GM12878 (cell line): ENCODE results near the gene EHD2. TPM values are rescaled to one million over a fixed set of nuclear protein-coding genes. Genes with fewer than 3 reads are reported as not detected.

Experiments used
- ATAC-seq: fragments of 200-7000 bp; cut with Tn5 transposase; 3 replicates; pipeline ENCODE4 v1.9.1; 2020; ENCODE audit warnings: mild to moderate bottlenecking, moderate library complexity
- BruUV-seq: library from RNA; stranded (reverse); fragments of 400-500 nt; replicated peaks from 2 replicates; lab custom pipeline; 2021; lab: Mats Ljungman, UMichigan
- CTCF ChIA-PET: fragments of 300-600 bp; sonication (Branson Sonifier 250); formaldehyde crosslinking; extraction: SDS; loops from one replicate; lab custom pipeline; 2021; ENCODE audit warnings: inconsistent platforms; lab: Yijun Ruan, JAX
- POLR2A ChIA-PET: fragments of 350-600 bp; formaldehyde crosslinking; extraction: SDS; loops from one replicate; lab custom pipeline; 2021; ENCODE audit warnings: inconsistent platforms; lab: Charles Lee
- RAD21 ChIA-PET: fragments of 300-600 bp; sonication (Branson Sonifier 250); formaldehyde crosslinking; loops from one replicate; lab custom pipeline; 2023; ENCODE audit warnings: antibody characterized with exemption; ENCODE audit not compliant: unreplicated experiment; lab: Charles Lee
- SMC1A ChIA-PET: fragments of 300-600 bp; sonication (Branson Sonifier 250); formaldehyde crosslinking; loops from one replicate; lab custom pipeline; 2023; ENCODE audit not compliant: unreplicated experiment, uncharacterized antibody; lab: Charles Lee
- DNase-seq: peaks from one replicate; pipeline ENCODE4 v3.0.0-alpha.2; 2011; ENCODE audit warnings: low read depth, low spot score
- FAIRE-seq: peaks from 3 replicates; lab custom pipeline; 2011; peaks lifted over from hg19 to GRCh38; lab: Jason Lieb, UNC
- H2AFZ ChIP-seq: 2 replicates; pipeline ENCODE4 v1.6.0; 2011; ENCODE audit warnings: low read depth, low read length, control low read depth; ENCODE audit not compliant: control insufficient read depth
- H3K27ac ChIP-seq: 2 replicates; pipeline ENCODE4 v1.5.1; 2011; ENCODE audit warnings: control low read depth; ENCODE audit not compliant: control insufficient read depth, insufficient read depth
- H3K27me3 ChIP-seq, 2 experiments: replicated peaks in 1 of 2; 2 replicates each; pipeline versions ENCODE4 v1.6.0 to v1.6.1; 2011; ENCODE audit warnings: low read length in 1 of 2; ENCODE audit not compliant: control insufficient read depth in 2 of 2, insufficient read depth in 2 of 2
- H3K36me3 ChIP-seq, 2 experiments: 2 replicates each; pipeline ENCODE4 v1.5.1; 2011; ENCODE audit warnings: low read length in 1 of 2; ENCODE audit not compliant: control insufficient read depth in 2 of 2, insufficient read depth in 2 of 2
- H3K4me1 ChIP-seq: 2 replicates; pipeline ENCODE4 v1.6.1; 2011; ENCODE audit warnings: mild to moderate bottlenecking, low read length, moderate library complexity, mixed read lengths; ENCODE audit not compliant: control insufficient read depth, insufficient read depth
- H3K4me2 ChIP-seq: 2 replicates; pipeline ENCODE4 v1.6.0; 2011; ENCODE audit warnings: control low read depth; ENCODE audit not compliant: control insufficient read depth, insufficient read depth
- H3K4me3 ChIP-seq: fragments of 200-600 bp; sonication (generic); 2 replicates; pipeline ENCODE4 v1.5.1; 2016
- H3K79me2 ChIP-seq: 2 replicates; pipeline ENCODE4 v1.6.0; 2011; ENCODE audit warnings: low read length; ENCODE audit not compliant: control insufficient read depth, insufficient read depth
- H3K9ac ChIP-seq: 2 replicates; pipeline ENCODE4 v1.8.0; 2011; ENCODE audit warnings: low read length, control low read depth, mixed read lengths; ENCODE audit not compliant: control insufficient read depth, insufficient read depth
- H3K9me3 ChIP-seq: replicated peaks from 3 replicates; pipeline ENCODE4 v1.5.1; 2011; ENCODE audit warnings: mild to moderate bottlenecking, low read length; ENCODE audit not compliant: control insufficient read depth, insufficient read depth
- H4K20me1 ChIP-seq: 2 replicates; pipeline ENCODE4 v1.6.0; 2011; ENCODE audit not compliant: control insufficient read depth, insufficient read depth
- CREM ChIP-seq: IDR thresholded peaks from 2 replicates; pipeline ENCODE4 v1.6.1; 2014; ENCODE audit warnings: antibody characterized with exemption, low read depth
- RAD51 ChIP-seq: fragments of 450-650 bp; IDR thresholded peaks from 2 replicates; pipeline ENCODE4 v1.6.1; 2016; ENCODE audit warnings: moderate library complexity, mild to moderate bottlenecking, inconsistent platforms
- SREBF1 ChIP-seq: IDR thresholded peaks from 2 replicates; pipeline ENCODE4 v1.6.1; 2012; ENCODE audit warnings: mild to moderate bottlenecking, low read length
- SREBF2 ChIP-seq: IDR thresholded peaks from 2 replicates; pipeline ENCODE4 v1.6.1; 2012; ENCODE audit warnings: mild to moderate bottlenecking, low read length
- USF2 ChIP-seq: IDR thresholded peaks from 2 replicates; pipeline ENCODE4 v1.6.1; 2011; ENCODE audit warnings: low read depth, low read length, improper control_type of control experiment, borderline replicate concordance
- ZBTB33 ChIP-seq: fragments of 450-650 bp; IDR thresholded peaks from 2 replicates; pipeline ENCODE4 v1.6.1; 2017; ENCODE audit warnings: mild to moderate bottlenecking
- ZBTB4 ChIP-seq: fragments of 450-650 bp; formaldehyde crosslinking; IDR thresholded peaks from 2 replicates; pipeline ENCODE4 v1.4.0; 2022; ENCODE audit warnings: mild to moderate bottlenecking, moderate library complexity
- WGBS: methylation state at CpG from one replicate; pipeline ENCODE4 v1.1.6; 2016; ENCODE audit warnings: low lambda C conversion rate; ENCODE audit not compliant: insufficient replicate concordance, insufficient coverage; ENCODE audit errors: missing lambda C conversion rate; 5-methylcytosine and 5-hydroxymethylcytosine counted together
- in situ Hi-C: fragments of 300-500 bp; cut with MboI; formaldehyde crosslinking; loops from 9 replicates; pipeline ENCODE4 v1.14.3; 2018; ENCODE audit warnings: mixed read lengths
- intact Hi-C: fragments of 100-400 bp; cut with micrococcal nuclease; formaldehyde crosslinking; loops from one replicate; pipeline ENCODE4 v1.14.2; 2022; ENCODE audit not compliant: unreplicated experiment
- polyA plus RNA-seq, 11 experiments: library from polyadenylated mRNA; depleted of rRNA in 4 of 11; unstranded in 6 of 11; stranded (reverse) in 5 of 11; fragments of >200 nt; fragmentation: Nextera tagmentation in 4 of 11; fragmentation: Illumina TruSeq in 1 of 11; extraction: Ambion mirVana in 4 of 11; extraction: Trizol in 1 of 11; gene quantifications; 1 replicate in 1 of 11; 2 replicates in 10 of 11; pipeline versions ENCODE4 v1.2.1 to v1.2.3, GENCODE V29; 2011 to 2016; ENCODE audit warnings: inconsistent platforms in 2 of 11, missing spikeins in 2 of 11, low read depth in 1 of 11
- total RNA-seq, 4 experiments: library from RNA; depleted of rRNA in 3 of 4; stranded (reverse); fragments of >200 nt in 3 of 4; fragmentation: Illumina TruSeq in 1 of 4; extraction: Trizol in 1 of 4; gene quantifications; 2 replicates each; pipeline versions ENCODE4 v1.2.1 to v1.2.3, GENCODE V29; 2013 to 2021
- TF ChIP-seq, protein P1 (sequence below): fragments of 450-650 bp; IDR thresholded peaks from 2 replicates; pipeline ENCODE4 v1.6.1; 2017; ENCODE audit warnings: mild to moderate bottlenecking, moderate library complexity
- TF ChIP-seq, protein P2 (sequence below): fragments of 150-350 bp; IDR thresholded peaks from 2 replicates; pipeline ENCODE4 v1.6.1; 2014; ENCODE audit warnings: mild to moderate bottlenecking, low read depth, low read length

EHD2 gene
- total and polyA plus RNA-seq, 10 of the 15 experiments (the other 5 are each of a cell fraction or from before 2014, with no cell fraction given), result 0.12 to 0.24 (median 0.23) TPM; not detected in 7

DNA sequence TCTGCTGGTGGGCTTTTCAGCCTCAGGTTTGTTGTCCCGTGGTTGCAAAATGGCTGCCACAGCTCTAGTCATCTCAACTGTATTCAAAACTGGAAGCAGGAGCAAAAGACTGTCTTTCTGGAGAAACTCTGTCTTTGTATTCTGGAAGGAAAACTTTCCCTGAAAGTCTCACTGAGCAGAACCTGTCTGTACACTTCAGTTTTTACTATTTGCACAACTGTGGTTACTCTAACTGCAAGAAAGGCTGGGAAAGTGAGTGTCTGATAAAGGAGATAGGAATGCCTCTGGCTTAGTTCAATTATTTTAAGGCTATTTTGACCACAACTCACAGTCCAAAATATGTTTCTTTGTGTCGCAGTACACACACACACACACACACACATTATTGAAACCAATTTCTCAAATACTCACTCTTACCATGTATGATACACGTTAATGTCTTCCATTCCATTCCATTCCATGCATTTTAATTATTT lies 49.7 kb upstream of the EHD2 start:
- peaks cover 2% of the 10 kb centered on the region in 2 experiments; a peak in 3 of 4 replicates for H3K36me3 ChIP-seq
- H3K9ac ChIP-seq, result no peak overlapping the region
- POLR2A ChIA-PET, result no interaction called here
- no peak for DNase-seq
- no peaks in the 10 kb centered on the region for H3K9me3 ChIP-seq
- H4K20me1 ChIP-seq, result no peaks in the 10 kb centered on the region
- CTCF ChIA-PET, result no interaction called here
- no peak for FAIRE-seq
- RAD21 ChIA-PET, result no interaction called here
- no peaks in the 10 kb centered on the region for H3K4me1 ChIP-seq
- WGBS, result 83% methylated on average over 3 of the region's 3 CpGs
- BruUV-seq, result no TSS peak
- intact Hi-C loops (no loop called here), in situ Hi-C loops (no loop called here)
- SMC1A ChIA-PET, result no interaction called here
- H3K79me2 ChIP-seq, result peaks cover 1% of the 10 kb centered on the region; the same call in 1 of the 2 replicates
- no peak overlapping the region for H3K4me3 ChIP-seq
- H3K27me3 ChIP-seq, result no peaks in the 10 kb centered on the region
- H3K4me2 ChIP-seq, result no peak overlapping the region
- H2AFZ ChIP-seq, result no peak overlapping the region
- ATAC-seq, result no peak
- H3K27ac ChIP-seq, result no peak overlapping the region
- TF ChIP-seq CREM (no peak), ZBTB4 (no peak), RAD51 (no peak), SREBF1 (no peak), SREBF2 (no peak), ZBTB33 (no peak), USF2 (no peak)
- TF ChIP-seq, protein P1, sequence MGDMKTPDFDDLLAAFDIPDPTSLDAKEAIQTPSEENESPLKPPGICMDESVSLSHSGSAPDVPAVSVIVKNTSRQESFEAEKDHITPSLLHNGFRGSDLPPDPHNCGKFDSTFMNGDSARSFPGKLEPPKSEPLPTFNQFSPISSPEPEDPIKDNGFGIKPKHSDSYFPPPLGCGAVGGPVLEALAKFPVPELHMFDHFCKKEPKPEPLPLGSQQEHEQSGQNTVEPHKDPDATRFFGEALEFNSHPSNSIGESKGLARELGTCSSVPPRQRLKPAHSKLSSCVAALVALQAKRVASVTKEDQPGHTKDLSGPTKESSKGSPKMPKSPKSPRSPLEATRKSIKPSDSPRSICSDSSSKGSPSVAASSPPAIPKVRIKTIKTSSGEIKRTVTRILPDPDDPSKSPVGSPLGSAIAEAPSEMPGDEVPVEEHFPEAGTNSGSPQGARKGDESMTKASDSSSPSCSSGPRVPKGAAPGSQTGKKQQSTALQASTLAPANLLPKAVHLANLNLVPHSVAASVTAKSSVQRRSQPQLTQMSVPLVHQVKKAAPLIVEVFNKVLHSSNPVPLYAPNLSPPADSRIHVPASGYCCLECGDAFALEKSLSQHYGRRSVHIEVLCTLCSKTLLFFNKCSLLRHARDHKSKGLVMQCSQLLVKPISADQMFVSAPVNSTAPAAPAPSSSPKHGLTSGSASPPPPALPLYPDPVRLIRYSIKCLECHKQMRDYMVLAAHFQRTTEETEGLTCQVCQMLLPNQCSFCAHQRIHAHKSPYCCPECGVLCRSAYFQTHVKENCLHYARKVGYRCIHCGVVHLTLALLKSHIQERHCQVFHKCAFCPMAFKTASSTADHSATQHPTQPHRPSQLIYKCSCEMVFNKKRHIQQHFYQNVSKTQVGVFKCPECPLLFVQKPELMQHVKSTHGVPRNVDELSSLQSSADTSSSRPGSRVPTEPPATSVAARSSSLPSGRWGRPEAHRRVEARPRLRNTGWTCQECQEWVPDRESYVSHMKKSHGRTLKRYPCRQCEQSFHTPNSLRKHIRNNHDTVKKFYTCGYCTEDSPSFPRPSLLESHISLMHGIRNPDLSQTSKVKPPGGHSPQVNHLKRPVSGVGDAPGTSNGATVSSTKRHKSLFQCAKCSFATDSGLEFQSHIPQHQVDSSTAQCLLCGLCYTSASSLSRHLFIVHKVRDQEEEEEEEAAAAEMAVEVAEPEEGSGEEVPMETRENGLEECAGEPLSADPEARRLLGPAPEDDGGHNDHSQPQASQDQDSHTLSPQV, result no peak
- TF ChIP-seq, protein P2, sequence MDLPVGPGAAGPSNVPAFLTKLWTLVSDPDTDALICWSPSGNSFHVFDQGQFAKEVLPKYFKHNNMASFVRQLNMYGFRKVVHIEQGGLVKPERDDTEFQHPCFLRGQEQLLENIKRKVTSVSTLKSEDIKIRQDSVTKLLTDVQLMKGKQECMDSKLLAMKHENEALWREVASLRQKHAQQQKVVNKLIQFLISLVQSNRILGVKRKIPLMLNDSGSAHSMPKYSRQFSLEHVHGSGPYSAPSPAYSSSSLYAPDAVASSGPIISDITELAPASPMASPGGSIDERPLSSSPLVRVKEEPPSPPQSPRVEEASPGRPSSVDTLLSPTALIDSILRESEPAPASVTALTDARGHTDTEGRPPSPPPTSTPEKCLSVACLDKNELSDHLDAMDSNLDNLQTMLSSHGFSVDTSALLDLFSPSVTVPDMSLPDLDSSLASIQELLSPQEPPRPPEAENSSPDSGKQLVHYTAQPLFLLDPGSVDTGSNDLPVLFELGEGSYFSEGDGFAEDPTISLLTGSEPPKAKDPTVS, result no peak
